ENCODE data around the gene TRIO.

The TRIO gene

GRCh38 chr5:14404780-14405179 lies 261.6 kb downstream of the TRIO start:
- in situ Hi-C loops (cut with HindIII; ENCODE audit: low pct_ligation_motif_present, low sequenced_read_pairs): no loop called here
- TF ChIP-seq CTCF (IDR thresholded peaks at IDR 0.05; ENCODE audit: low read depth, low read length, missing control alignments): no peak
- no peaks in the 10 kb centered on the region for H3K27me3 ChIP-seq (replicated peaks)
- DNase-seq: no peak
- peaks cover 49% of the 10 kb centered on the region for H3K36me3 ChIP-seq (replicated peaks)
- no peak overlapping the region for H3K27ac ChIP-seq
- no peak overlapping the region for H3K4me3 ChIP-seq (ENCODE audit: low read depth, low read length)

- in situ Hi-C loops (cut with HindIII; ENCODE audit: low pct_ligation_motif_present, low sequenced_read_pairs): no loop called here
- TF ChIP-seq CTCF (IDR thresholded peaks at IDR 0.05; ENCODE audit: low read depth, low read length, missing control alignments): peak; percentile 52
- H3K36me3 ChIP-seq (replicated peaks): peaks cover 53% of the 10 kb centered on the region
- DNase-seq: no peak
- H3K27ac ChIP-seq: peak overlapping the region; percentile 9
- H3K4me3 ChIP-seq (ENCODE audit: low read depth, low read length): no peak overlapping the region
- H3K27me3 ChIP-seq (replicated peaks): no peaks in the 10 kb centered on the region
These were observed 262.1 kb downstream of the TRIO start for GRCh38 chr5:14405267-14405666.

GRCh38 chr5:14405706-14406553 lies 262.8 kb downstream of the TRIO start:
- in situ Hi-C loops (cut with HindIII; ENCODE audit: low pct_ligation_motif_present, low sequenced_read_pairs): no loop called here
- Histone ChIP-seq H3K27ac (peak overlapping the region; percentile 88), H3K27me3 (replicated peaks) (no peaks in the 10 kb centered on the region), H3K4me3 (ENCODE audit: low read depth, low read length) (no peak overlapping the region), H3K36me3 (replicated peaks) (peaks cover 53% of the 10 kb centered on the region)
- DNase-seq: no peak
- no peak for TF ChIP-seq CTCF (IDR thresholded peaks at IDR 0.05; ENCODE audit: low read depth, low read length, missing control alignments)

- DNase-seq: peak; percentile 94
- Histone ChIP-seq H3K27ac (peak overlapping the region; percentile 88), H3K27me3 (replicated peaks) (no peaks in the 10 kb centered on the region), H3K4me3 (ENCODE audit: low read depth, low read length) (no peak overlapping the region), H3K36me3 (replicated peaks) (peaks cover 54% of the 10 kb centered on the region)
- no peak for TF ChIP-seq CTCF (IDR thresholded peaks at IDR 0.05; ENCODE audit: low read depth, low read length, missing control alignments)
- in situ Hi-C loops (cut with HindIII; ENCODE audit: low pct_ligation_motif_present, low sequenced_read_pairs): no loop called here
These were observed 263.4 kb downstream of the TRIO start for GRCh38 chr5:14406554-14406849.

GRCh38 chr5:14407051-14407450 lies 263.9 kb downstream of the TRIO start:
- TF ChIP-seq CTCF (IDR thresholded peaks at IDR 0.05; ENCODE audit: low read depth, low read length, missing control alignments): no peak
- in situ Hi-C loops (cut with HindIII; ENCODE audit: low pct_ligation_motif_present, low sequenced_read_pairs): no loop called here
- no peaks in the 10 kb centered on the region for H3K27me3 ChIP-seq (replicated peaks)
- no peak overlapping the region for H3K4me3 ChIP-seq (ENCODE audit: low read depth, low read length)
- H3K36me3 ChIP-seq (replicated peaks): peaks cover 53% of the 10 kb centered on the region
- H3K27ac ChIP-seq: peak overlapping the region; percentile 88
- no peak for DNase-seq

- TF ChIP-seq CTCF (IDR thresholded peaks at IDR 0.05; ENCODE audit: low read depth, low read length, missing control alignments): no peak
- peak; percentile 62 for DNase-seq
- H3K27me3 ChIP-seq (replicated peaks): no peaks in the 10 kb centered on the region
- peaks cover 55% of the 10 kb centered on the region for H3K36me3 ChIP-seq (replicated peaks)
- H3K4me3 ChIP-seq (ENCODE audit: low read depth, low read length): no peak overlapping the region
- peak overlapping the region; percentile 88 for H3K27ac ChIP-seq
- in situ Hi-C loops (cut with HindIII; ENCODE audit: low pct_ligation_motif_present, low sequenced_read_pairs): no loop called here
These were observed 264.6 kb downstream of the TRIO start for GRCh38 chr5:14407746-14408175.
